ENCODE results near the gene ZP1. TPM values are rescaled to one million over a fixed set of nuclear protein-coding genes. Genes with fewer than 3 reads are reported as not detected.

ZP1 gene
- total and polyA plus RNA-seq, 2 of the 8 experiments (the other 6 are each of a cell fraction or from before 2014, with no cell fraction given) = not detected

- Histone ChIP-seq H2BK12ac (ENCODE audit: low read depth, low read length) (no peak overlapping the region), H3K23me2 (ENCODE audit: low read depth, low read length) (no peaks in the 10 kb centered on the region), H3K4ac (replicated peaks; ENCODE audit: insufficient read length, low read depth, low read length) (no peak overlapping the region), H3K27me3 (replicated peaks in 1 of 4; ENCODE audit: control insufficient read depth in 3 of 4, extremely low read depth in 1 of 4, insufficient read depth in 3 of 4, low read length in 3 of 4) (no peaks in the 10 kb centered on the region), H3K36me3 (ENCODE audit: control insufficient read depth in 2 of 4, insufficient read depth in 4 of 4, low read length in 3 of 4) (peaks cover 0 to 15% (median 4%) of the 10 kb centered on the region in 4 experiments; a peak in 4 of 8 replicates), H3K56ac (replicated peaks; ENCODE audit: insufficient read length, low read depth, low read length) (no peak overlapping the region), H4K20me1 (replicated peaks in 1 of 2; ENCODE audit: control insufficient read depth in 1 of 2, insufficient read depth in 2 of 2, low read length in 2 of 2) (peaks cover 0 to 7% of the 10 kb centered on the region in 2 experiments), H2BK5ac (ENCODE audit: low read depth, low read length) (no peak overlapping the region), H4K91ac (replicated peaks; ENCODE audit: insufficient read length, low read length) (no peak overlapping the region), H3K9ac (replicated peaks in 1 of 4; ENCODE audit: extremely low read depth in 1 of 4, low read depth in 3 of 4, low read length in 3 of 4) (no peak overlapping the region), H3K23ac (ENCODE audit: insufficient read length) (no peak overlapping the region), H2BK120ac (replicated peaks; ENCODE audit: low read depth, low read length) (no peak overlapping the region), H3K4me1 (replicated peaks in 1 of 4; ENCODE audit: control insufficient read depth in 3 of 4, insufficient read depth in 4 of 4, low read length in 3 of 4) (no peaks in the 10 kb centered on the region), H3K4me2 (ENCODE audit: insufficient read depth in 1 of 2, low read depth in 2 of 2, low read length in 2 of 2) (no peak overlapping the region), H3K27ac (ENCODE audit: low read depth, low read length) (no peak overlapping the region), H3K14ac (ENCODE audit: insufficient read length) (no peak overlapping the region), H3K4me3 (ENCODE audit: extremely low read depth in 1 of 4, insufficient read depth in 2 of 4, low read depth in 3 of 4, low read length in 4 of 4) (no peak overlapping the region), H2BK20ac (ENCODE audit: low read length) (no peak overlapping the region), H2AFZ (ENCODE audit: low read length) (no peak overlapping the region), H2AK5ac (ENCODE audit: low read depth, low read length) (no peak overlapping the region), H3K18ac (ENCODE audit: extremely low read depth, low read length) (no peak overlapping the region), H4K8ac (ENCODE audit: extremely low read depth, insufficient read depth, low read length) (no peak overlapping the region), H3K79me1 (ENCODE audit: low read depth, low read length) (no peaks in the 10 kb centered on the region; the same call in 1 of the 2 replicates), H3K9me3 (ENCODE audit: insufficient read depth in 2 of 2, low read depth in 1 of 2, low read length in 1 of 2) (no peaks in the 10 kb centered on the region), H3K79me2 (ENCODE audit: control insufficient read depth in 1 of 2, insufficient read depth in 2 of 2, low read length in 2 of 2) (no peaks in the 10 kb centered on the region), H4K5ac (ENCODE audit: insufficient read length, low read depth, low read length) (no peak overlapping the region), H2BK15ac (ENCODE audit: low read length) (no peak overlapping the region)
- POLR2A ChIA-PET (ENCODE audit: partially characterized antibody) = interaction anchor here (0.6 to 3.5 kb wide), 9 partner anchors 10 to 113 kb away, joined by 3 to 18 read pairs (median 5); partner anchors contain the start of gene PRPF19
- WGBS, 2 experiments (ENCODE audit: extremely low coverage in 1 of 2, insufficient coverage in 1 of 2, insufficient read length in 1 of 2, insufficient replicate concordance in 2 of 2, low coverage in 1 of 2, low lambda C conversion rate in 2 of 2, missing lambda C conversion rate in 1 of 2) = 65% methylated on average over 5 of the region's 5 CpGs; no CpG with 5 or more reads in 1 of the 2 experiments
- CTCF ChIA-PET (ENCODE audit: partially characterized antibody) = interaction anchor here (0.7 to 23.0 kb wide), 39 partner anchors 11 to 307 kb away, joined by 3 to 522 read pairs (median 5); partner anchors contain the start of genes MS4A10, PRPF19, TMEM109 and ZP1
- DNase-seq (ENCODE audit: low read depth in 1 of 2, low spot score in 2 of 2) (peak in 1 of 2 experiments; percentile 60), FAIRE-seq (no peak)
- TF ChIP-seq SP1 (IDR thresholded peaks at IDR 0.05; ENCODE audit: low read depth, low read length) = no peak
- TF ChIP-seq POU5F1 (IDR thresholded peaks at IDR 0.05; ENCODE audit: low read depth, low read length) = no peak
- TF ChIP-seq HDAC6 (IDR thresholded peaks at IDR 0.05; ENCODE audit: low read depth, low read length) = no peak
- TF ChIP-seq BRCA1 (IDR thresholded peaks at IDR 0.05; ENCODE audit: low read depth, low read length) = no peak
- no peak for TF ChIP-seq SIRT6 (IDR thresholded peaks at IDR 0.05; ENCODE audit: low read length)
- peak; percentile 92 to 93 for TF ChIP-seq RAD21 (IDR thresholded peaks at IDR 0.05 in 1 of 2, conservative IDR thresholded peaks at IDR 0.05 in 1 of 2; ENCODE audit: low read depth in 2 of 2, low read length in 2 of 2)
- TF ChIP-seq CEBPB (IDR thresholded peaks at IDR 0.05; ENCODE audit: low read depth, low read length) = no peak
- TF ChIP-seq E2F6 (IDR thresholded peaks at IDR 0.05) = no peak
- no peak for TF ChIP-seq RFX5 (IDR thresholded peaks at IDR 0.05; ENCODE audit: borderline replicate concordance, low read depth, low read length)
- no peak for TF ChIP-seq SP2 (IDR thresholded peaks at IDR 0.05; ENCODE audit: low read length)
- no peak for TF ChIP-seq HDAC2 (IDR thresholded peaks at IDR 0.05; ENCODE audit: borderline replicate concordance in 1 of 2, low read depth in 2 of 2, low read length in 2 of 2)
These were observed 20.2 kb downstream of the ZP1 start for GRCh38 chr11:60887556-60887955.
